ENCODE data around the gene LRIG2.
"Not testable (repeated sequence)": the region's sequence is repeated elsewhere in the genome, so short reads cannot be mapped to it uniquely, and the experiment has no call there.

- TF ChIP-seq CTCF (conservative IDR thresholded peaks at IDR 0.05; ENCODE audit: low read depth, low read length); EZH2 (IDR thresholded peaks at IDR 0.05; ENCODE audit: borderline replicate concordance, low read depth, low read length, poor library complexity, severe bottlenecking): not testable (repeated sequence)
Measured at GRCh38 chr1:113043144-113043488, 29.9 kb upstream of the LRIG2 start.

Data from A673 (cell line).